ENCODE results near the gene FAM20C. TPM values are rescaled to one million over a fixed set of nuclear protein-coding genes. Genes with fewer than 3 reads are reported as not detected.

The FAM20C gene
- total RNA-seq, 3 donors from 2014 or later (not counting 1 experiment from before 2014, with no cell fraction given): 1.2 to 8.6 (median 3.9) TPM

DNA sequence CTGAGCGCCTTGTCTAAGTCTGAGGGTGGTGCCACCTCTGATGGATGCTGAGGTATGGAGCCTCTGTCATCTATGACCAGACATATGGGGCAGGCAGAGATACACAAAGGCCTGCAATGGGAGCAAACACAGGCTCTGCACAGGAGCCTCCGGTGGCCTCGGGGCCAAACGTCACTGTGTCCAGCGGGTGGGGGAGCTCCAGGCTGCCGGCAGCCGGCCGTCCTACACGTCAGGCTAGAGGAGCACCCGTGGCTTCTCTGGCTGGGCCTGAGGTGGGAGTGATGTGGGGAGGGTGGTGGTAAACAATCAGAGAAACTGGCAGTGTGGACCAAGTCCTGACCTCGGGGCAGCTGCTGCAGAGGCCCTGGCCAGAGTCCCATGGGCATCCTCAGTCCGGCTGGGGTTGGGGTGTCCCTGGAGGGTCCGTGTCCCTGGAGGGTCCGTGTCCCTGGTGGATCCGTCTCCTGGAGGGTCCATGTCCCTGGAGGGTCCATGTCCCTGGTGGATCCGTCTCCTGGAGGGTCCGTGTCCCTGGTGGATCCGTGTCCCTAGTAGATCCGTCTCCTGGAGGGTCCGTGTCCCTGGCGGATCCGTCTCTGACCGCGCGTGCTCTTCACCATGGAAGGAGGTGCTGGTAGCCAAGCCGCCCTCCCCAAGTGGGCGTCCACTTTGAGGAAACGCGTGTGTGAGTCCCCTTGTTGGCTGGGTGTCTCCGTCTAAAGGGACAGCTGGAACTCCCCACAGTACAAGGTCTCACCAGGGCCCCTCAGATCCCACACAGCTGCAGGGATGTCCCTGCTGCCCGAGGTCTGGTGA, 24.2 kb upstream of the FAM20C start:
- Mint-ChIP-seq H3K4me1 (no peaks in the 10 kb centered on the region), H3K27me3 (ENCODE audit: low read depth in 2 of 2) (peaks cover 5 to 15% of the 10 kb centered on the region in 2 donors), H3K9me3 (no peaks in the 10 kb centered on the region), H3K36me3 (no peaks in the 10 kb centered on the region), H3K27ac (no peak overlapping the region), H3K4me3 (no peak overlapping the region)
- no peaks in the 10 kb centered on the region for H3K9me3 ChIP-seq (ENCODE audit: control insufficient read depth, insufficient read depth, low read length)
- ATAC-seq (no peak), DNase-seq (no peak)
- intact Hi-C loops (cut with micrococcal nuclease): no loop called here
- H3K27me3 ChIP-seq (ENCODE audit: control insufficient read depth, insufficient read depth, low read length): no peaks in the 10 kb centered on the region
- no peaks in the 10 kb centered on the region for H3K36me3 ChIP-seq (ENCODE audit: control insufficient read depth, insufficient read depth, low read length)
- peaks cover 21% of the 10 kb centered on the region for H3K4me1 ChIP-seq (ENCODE audit: control insufficient read depth, insufficient read depth, low read length)
- 87% methylated on average over 31 of the region's 31 CpGs for WGBS (ENCODE audit: insufficient coverage)
- H3K27ac ChIP-seq (ENCODE audit: low read length): no peak overlapping the region
- no peak overlapping the region for H3K4me3 ChIP-seq (ENCODE audit: low read length)
- TF ChIP-seq, protein P1, sequence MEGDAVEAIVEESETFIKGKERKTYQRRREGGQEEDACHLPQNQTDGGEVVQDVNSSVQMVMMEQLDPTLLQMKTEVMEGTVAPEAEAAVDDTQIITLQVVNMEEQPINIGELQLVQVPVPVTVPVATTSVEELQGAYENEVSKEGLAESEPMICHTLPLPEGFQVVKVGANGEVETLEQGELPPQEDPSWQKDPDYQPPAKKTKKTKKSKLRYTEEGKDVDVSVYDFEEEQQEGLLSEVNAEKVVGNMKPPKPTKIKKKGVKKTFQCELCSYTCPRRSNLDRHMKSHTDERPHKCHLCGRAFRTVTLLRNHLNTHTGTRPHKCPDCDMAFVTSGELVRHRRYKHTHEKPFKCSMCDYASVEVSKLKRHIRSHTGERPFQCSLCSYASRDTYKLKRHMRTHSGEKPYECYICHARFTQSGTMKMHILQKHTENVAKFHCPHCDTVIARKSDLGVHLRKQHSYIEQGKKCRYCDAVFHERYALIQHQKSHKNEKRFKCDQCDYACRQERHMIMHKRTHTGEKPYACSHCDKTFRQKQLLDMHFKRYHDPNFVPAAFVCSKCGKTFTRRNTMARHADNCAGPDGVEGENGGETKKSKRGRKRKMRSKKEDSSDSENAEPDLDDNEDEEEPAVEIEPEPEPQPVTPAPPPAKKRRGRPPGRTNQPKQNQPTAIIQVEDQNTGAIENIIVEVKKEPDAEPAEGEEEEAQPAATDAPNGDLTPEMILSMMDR (IDR thresholded peaks at IDR 0.05): no peak

DNA sequence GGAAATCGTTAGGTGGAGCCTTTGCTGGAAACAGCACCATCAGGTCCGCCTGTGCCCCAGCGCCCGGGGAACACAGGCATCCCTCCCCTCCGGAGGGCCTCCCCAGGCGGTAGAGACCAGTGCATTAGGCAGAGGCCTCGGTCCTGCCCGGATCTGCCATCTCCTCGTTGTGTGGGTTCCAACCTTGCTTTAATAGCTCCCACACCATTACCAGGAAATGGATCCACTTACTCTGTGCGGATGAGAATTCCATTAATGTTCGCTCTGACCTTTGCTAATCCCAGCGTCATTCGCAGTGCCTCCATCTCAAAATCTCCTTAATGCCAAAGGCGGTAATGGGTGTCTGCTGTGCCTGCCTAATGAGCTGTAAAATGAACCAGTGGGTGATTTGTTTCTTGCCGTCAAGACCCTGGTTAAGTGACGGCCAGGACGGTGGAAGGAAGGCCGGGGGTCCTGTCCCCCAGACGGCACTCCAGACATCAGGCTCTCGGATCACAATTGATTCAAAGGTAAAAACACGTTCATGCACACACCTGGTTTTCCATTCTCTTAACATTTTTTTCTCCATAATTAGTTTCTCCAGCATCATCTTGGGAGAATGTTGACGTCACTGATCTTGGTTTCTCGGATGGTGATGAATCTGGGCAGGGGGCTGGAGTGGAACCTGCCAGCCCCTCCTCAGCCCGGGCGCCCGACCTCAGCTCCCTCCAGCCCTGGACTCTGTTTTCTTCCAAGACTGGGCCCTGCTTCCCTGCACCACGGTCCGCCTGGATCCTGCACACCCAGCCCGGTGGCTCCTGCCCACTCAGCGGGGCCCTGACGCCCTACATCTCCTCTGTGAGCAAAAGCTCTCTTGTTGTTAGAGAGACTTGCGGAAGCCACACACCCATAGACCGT, 22.8 kb upstream of the FAM20C start:
- H3K36me3 ChIP-seq (ENCODE audit: control insufficient read depth, insufficient read depth, low read length): no peaks in the 10 kb centered on the region
- H3K4me3 ChIP-seq (ENCODE audit: low read length): no peak overlapping the region
- no peaks in the 10 kb centered on the region for H3K9me3 ChIP-seq (ENCODE audit: control insufficient read depth, insufficient read depth, low read length)
- Mint-ChIP-seq H3K36me3 (no peaks in the 10 kb centered on the region), H3K4me1 (no peaks in the 10 kb centered on the region), H3K4me3 (no peak overlapping the region), H3K27me3 (ENCODE audit: low read depth in 2 of 2) (peaks cover 5 to 7% of the 10 kb centered on the region in 2 donors), H3K27ac (no peak overlapping the region), H3K9me3 (no peaks in the 10 kb centered on the region)
- TF ChIP-seq, protein P1 (IDR thresholded peaks at IDR 0.05): no peak
- H3K27me3 ChIP-seq (ENCODE audit: control insufficient read depth, insufficient read depth, low read length): no peaks in the 10 kb centered on the region
- no peak for ATAC-seq
- H3K4me1 ChIP-seq (ENCODE audit: control insufficient read depth, insufficient read depth, low read length): peaks cover 21% of the 10 kb centered on the region
- no peak overlapping the region for H3K27ac ChIP-seq (ENCODE audit: low read length)
- 93% methylated on average over 33 of the region's 33 CpGs for WGBS (ENCODE audit: insufficient coverage)
- no peak for DNase-seq
- intact Hi-C loops (cut with micrococcal nuclease): no loop called here

DNA sequence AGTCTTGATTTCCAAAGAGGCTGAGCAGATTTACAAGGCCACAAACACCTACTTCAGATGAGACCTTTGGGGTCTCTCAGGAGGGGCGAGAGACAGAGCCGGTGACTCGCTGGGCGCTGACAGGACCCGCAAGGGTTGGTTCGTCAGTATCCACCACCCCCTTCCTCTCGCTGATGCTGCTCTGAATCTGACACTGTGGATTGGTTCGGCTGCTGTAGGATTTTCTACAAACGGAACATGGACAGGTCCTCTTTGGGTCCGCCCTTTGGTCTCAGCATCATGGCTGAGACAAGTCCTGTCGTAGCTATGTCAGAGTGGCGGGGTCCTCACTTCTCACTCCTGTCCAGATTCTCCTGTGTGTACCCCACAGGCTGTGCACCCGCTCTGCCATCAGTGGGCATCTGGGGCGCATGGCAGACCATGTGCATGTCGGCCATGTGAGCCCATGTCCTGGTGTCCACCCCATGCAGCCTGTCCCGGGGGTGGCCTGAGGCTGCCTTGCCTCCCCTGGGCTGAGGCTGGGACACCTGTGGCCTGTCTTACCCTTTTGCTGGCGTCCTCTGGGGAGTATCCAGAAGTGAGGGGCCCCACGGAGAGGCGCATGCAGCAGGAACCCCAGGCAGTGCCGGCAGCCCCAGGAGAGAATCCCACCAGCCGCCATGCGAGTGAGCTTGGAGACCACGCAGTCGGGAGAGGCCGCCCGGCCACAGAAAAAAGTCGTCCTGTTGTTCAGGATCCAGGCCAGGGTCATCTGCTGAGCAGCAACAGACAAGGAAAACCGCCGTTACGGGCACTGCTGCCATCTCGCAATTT, 21.6 kb upstream of the FAM20C start:
- ATAC-seq (no peak), DNase-seq (no peak)
- intact Hi-C loops (cut with micrococcal nuclease): no loop called here
- 92% methylated on average over 31 of the region's 31 CpGs for WGBS (ENCODE audit: insufficient coverage)
- Histone ChIP-seq H3K27me3 (ENCODE audit: control insufficient read depth, insufficient read depth, low read length) (no peaks in the 10 kb centered on the region), H3K27ac (ENCODE audit: low read length) (no peak overlapping the region), H3K36me3 (ENCODE audit: control insufficient read depth, insufficient read depth, low read length) (no peaks in the 10 kb centered on the region), H3K4me1 (ENCODE audit: control insufficient read depth, insufficient read depth, low read length) (peaks cover 16% of the 10 kb centered on the region), H3K9me3 (ENCODE audit: control insufficient read depth, insufficient read depth, low read length) (no peaks in the 10 kb centered on the region), H3K4me3 (ENCODE audit: low read length) (no peak overlapping the region)
- Mint-ChIP-seq H3K36me3 (no peaks in the 10 kb centered on the region), H3K27ac (no peak overlapping the region), H3K4me3 (no peak overlapping the region), H3K9me3 (no peaks in the 10 kb centered on the region), H3K4me1 (no peaks in the 10 kb centered on the region), H3K27me3 (ENCODE audit: low read depth in 2 of 2) (peaks cover 5 to 7% of the 10 kb centered on the region in 2 donors)
- TF ChIP-seq, protein P1 (IDR thresholded peaks at IDR 0.05): no peak

All from natural killer cell (primary cell).